ENCODE results near the gene EPHB2.

- TF ChIP-seq CTCF (IDR thresholded peaks at IDR 0.05) = no peak
- no peak for TF ChIP-seq POLR2A (IDR thresholded peaks at IDR 0.05)
Measured at GRCh38 chr1:22916471-22916820, 205.8 kb downstream of the EPHB2 start.
